ENCODE measurements around the gene AKT1S1.

The AKT1S1 gene

GRCh38 chr19:49857061-49857837, 19.9 kb downstream of the AKT1S1 start:
- ATAC-seq (no peak), DNase-seq (no peak)
- no peak overlapping the region for H3K27ac Mint-ChIP-seq
- no peak overlapping the region for H3K4me3 Mint-ChIP-seq
- no peaks in the 10 kb centered on the region for H3K27me3 Mint-ChIP-seq
- H3K4me1 Mint-ChIP-seq = peaks cover 28% of the 10 kb centered on the region
- H3K9me3 Mint-ChIP-seq = no peaks in the 10 kb centered on the region

- Mint-ChIP-seq H3K27ac (no peak overlapping the region), H3K27me3 (no peaks in the 10 kb centered on the region), H3K9me3 (no peaks in the 10 kb centered on the region), H3K4me3 (no peak overlapping the region), H3K4me1 (peaks cover 34% of the 10 kb centered on the region)
- DNase-seq (no peak), ATAC-seq (peak; percentile 10)
Measured at GRCh38 chr19:49856574-49857021, 20.6 kb downstream of the AKT1S1 start.

GRCh38 chr19:49855676-49856573, 21.2 kb downstream of the AKT1S1 start:
- no peak overlapping the region for H3K4me3 Mint-ChIP-seq
- H3K4me1 Mint-ChIP-seq = peaks cover 34% of the 10 kb centered on the region
- DNase-seq (no peak), ATAC-seq (peak; percentile 4)
- H3K9me3 Mint-ChIP-seq = no peaks in the 10 kb centered on the region
- H3K27ac Mint-ChIP-seq = peak overlapping the region in 1 of 2 donors; percentile 34
- H3K27me3 Mint-ChIP-seq = no peaks in the 10 kb centered on the region

- Mint-ChIP-seq H3K27me3 (no peaks in the 10 kb centered on the region), H3K4me1 (peaks cover 35% of the 10 kb centered on the region), H3K27ac (peak overlapping the region in 1 of 2 donors; percentile 34), H3K9me3 (peaks cover 0 to 1% of the 10 kb centered on the region in 2 donors), H3K4me3 (no peak overlapping the region)
- ATAC-seq = no peak
- no peak for DNase-seq
Measured at GRCh38 chr19:49855277-49855675, 21.9 kb downstream of the AKT1S1 start.

- no peak for ATAC-seq
Measured at GRCh38 chr19:49854378-49855263, 22.5 kb downstream of the AKT1S1 start.

GRCh38 chr19:49853852-49854377, 23.2 kb downstream of the AKT1S1 start:
- H3K27ac Mint-ChIP-seq = peak overlapping the region in 1 of 2 donors; percentile 92
- H3K27me3 Mint-ChIP-seq = no peaks in the 10 kb centered on the region
- no peak for ATAC-seq
- no peak for DNase-seq
- peaks cover 10 to 14% of the 10 kb centered on the region in 2 donors for H3K9me3 Mint-ChIP-seq
- peaks cover 47% of the 10 kb centered on the region for H3K4me1 Mint-ChIP-seq
- no peak overlapping the region for H3K4me3 Mint-ChIP-seq

More at GRCh38 chr19:49854378-49855263, 22.5 kb downstream of the AKT1S1 start:
- Mint-ChIP-seq H3K27me3 (no peaks in the 10 kb centered on the region), H3K4me3 (no peak overlapping the region), H3K4me1 (peaks cover 42% of the 10 kb centered on the region), H3K9me3 (peaks cover 6 to 8% of the 10 kb centered on the region in 2 donors), H3K27ac (peak overlapping the region in 1 of 2 donors; percentile 48)
- DNase-seq = no peak

GRCh38 chr19:49852631-49853126, 24.5 kb downstream of the AKT1S1 start:
- DNase-seq (no peak), ATAC-seq (no peak)
- peaks cover 13 to 15% of the 10 kb centered on the region in 2 donors for H3K9me3 Mint-ChIP-seq
- H3K27me3 Mint-ChIP-seq = no peaks in the 10 kb centered on the region
- H3K4me1 Mint-ChIP-seq = peaks cover 59% of the 10 kb centered on the region
- peak overlapping the region; percentile 77 to 88 for H3K4me3 Mint-ChIP-seq
- peak overlapping the region in 1 of 2 donors; percentile 57 for H3K27ac Mint-ChIP-seq

GRCh38 chr19:49851456-49852259, 25.5 kb downstream of the AKT1S1 start:
- peak; percentile 2 for ATAC-seq
- Mint-ChIP-seq H3K27me3 (no peaks in the 10 kb centered on the region), H3K27ac (peak overlapping the region; percentile 56 to 57), H3K4me3 (peak overlapping the region; percentile 77 to 88), H3K4me1 (peaks cover 59% of the 10 kb centered on the region), H3K9me3 (peaks cover 13 to 15% of the 10 kb centered on the region in 2 donors)
- no peak for DNase-seq

- peak; percentile 90 to 94 for DNase-seq
- no peaks in the 10 kb centered on the region for H3K27me3 Mint-ChIP-seq
- H3K27ac Mint-ChIP-seq = peak within 1 kb of the TSS; percentile 97
- H3K4me1 Mint-ChIP-seq = peaks cover 59% of the 10 kb centered on the region
- H3K9me3 Mint-ChIP-seq = peaks cover 13 to 15% of the 10 kb centered on the region in 2 donors
- H3K4me3 Mint-ChIP-seq = peak within 1 kb of the TSS; percentile 89 to 90
- peak; percentile 88 for ATAC-seq
Measured at GRCh38 chr19:49850487-49851342, 26.4 kb downstream of the AKT1S1 start, which contains the start of gene PTOV1. Gene PTOV1, plus strand, starts transcription at chr19:49851159.

- peaks cover 53% of the 10 kb centered on the region for H3K4me1 Mint-ChIP-seq
- peak overlapping the region; percentile 97 for H3K27ac Mint-ChIP-seq
- H3K9me3 Mint-ChIP-seq = peaks cover 13 to 15% of the 10 kb centered on the region in 2 donors
- no peaks in the 10 kb centered on the region for H3K27me3 Mint-ChIP-seq
- no peak for ATAC-seq
- H3K4me3 Mint-ChIP-seq = peak overlapping the region; percentile 89 to 90
- DNase-seq = no peak
Measured at GRCh38 chr19:49850221-49850486, 27.0 kb downstream of the AKT1S1 start.

- peaks cover 50% of the 10 kb centered on the region for H3K4me1 Mint-ChIP-seq
- ATAC-seq (no peak), DNase-seq (no peak)
- H3K27ac Mint-ChIP-seq = peak overlapping the region in 1 of 2 donors; percentile 77
- H3K4me3 Mint-ChIP-seq = peak overlapping the region; percentile 89 to 90
- peaks cover 13 to 15% of the 10 kb centered on the region in 2 donors for H3K9me3 Mint-ChIP-seq
- H3K27me3 Mint-ChIP-seq = no peaks in the 10 kb centered on the region
Measured at GRCh38 chr19:49849433-49850220, 27.5 kb downstream of the AKT1S1 start.

- no peak for ATAC-seq
- DNase-seq = no peak
- Mint-ChIP-seq H3K27me3 (no peaks in the 10 kb centered on the region), H3K9me3 (peaks cover 13 to 15% of the 10 kb centered on the region in 2 donors), H3K4me1 (peaks cover 47% of the 10 kb centered on the region), H3K27ac (no peak overlapping the region), H3K4me3 (peak overlapping the region; percentile 17 to 69)
Measured at GRCh38 chr19:49848938-49849337, 28.2 kb downstream of the AKT1S1 start.
